ENCODE results near the gene ARID4B.

DNA sequence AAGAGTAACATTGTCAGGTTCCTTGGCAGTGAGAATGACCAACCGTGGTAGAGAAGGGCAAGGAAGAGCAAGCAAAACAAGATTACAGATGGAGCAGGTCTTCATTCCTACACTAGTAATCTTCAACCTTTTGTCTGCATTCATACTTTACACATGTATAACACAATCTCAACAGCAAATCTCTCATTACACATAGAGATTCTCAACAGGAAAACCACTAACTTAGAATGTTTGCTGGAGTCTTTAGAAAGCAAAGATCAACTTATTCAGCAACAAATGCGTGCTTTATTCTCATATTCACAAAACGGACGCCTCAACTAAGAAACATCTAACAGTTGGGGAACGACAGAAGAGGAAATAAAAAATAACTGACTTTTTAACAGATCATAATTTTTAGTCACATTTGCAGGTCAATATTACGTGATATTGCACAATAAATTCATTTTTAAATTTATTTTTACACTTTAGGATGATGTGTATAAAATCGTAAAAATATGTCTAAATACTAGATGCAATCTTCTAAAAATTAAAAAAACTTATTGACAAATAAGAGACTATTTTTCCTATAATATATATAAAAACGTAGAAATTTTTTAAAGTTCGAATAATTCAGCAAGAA, 82.9 kb downstream of the ARID4B start:
- TF ChIP-seq, protein P1, sequence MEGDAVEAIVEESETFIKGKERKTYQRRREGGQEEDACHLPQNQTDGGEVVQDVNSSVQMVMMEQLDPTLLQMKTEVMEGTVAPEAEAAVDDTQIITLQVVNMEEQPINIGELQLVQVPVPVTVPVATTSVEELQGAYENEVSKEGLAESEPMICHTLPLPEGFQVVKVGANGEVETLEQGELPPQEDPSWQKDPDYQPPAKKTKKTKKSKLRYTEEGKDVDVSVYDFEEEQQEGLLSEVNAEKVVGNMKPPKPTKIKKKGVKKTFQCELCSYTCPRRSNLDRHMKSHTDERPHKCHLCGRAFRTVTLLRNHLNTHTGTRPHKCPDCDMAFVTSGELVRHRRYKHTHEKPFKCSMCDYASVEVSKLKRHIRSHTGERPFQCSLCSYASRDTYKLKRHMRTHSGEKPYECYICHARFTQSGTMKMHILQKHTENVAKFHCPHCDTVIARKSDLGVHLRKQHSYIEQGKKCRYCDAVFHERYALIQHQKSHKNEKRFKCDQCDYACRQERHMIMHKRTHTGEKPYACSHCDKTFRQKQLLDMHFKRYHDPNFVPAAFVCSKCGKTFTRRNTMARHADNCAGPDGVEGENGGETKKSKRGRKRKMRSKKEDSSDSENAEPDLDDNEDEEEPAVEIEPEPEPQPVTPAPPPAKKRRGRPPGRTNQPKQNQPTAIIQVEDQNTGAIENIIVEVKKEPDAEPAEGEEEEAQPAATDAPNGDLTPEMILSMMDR (IDR thresholded peaks at IDR 0.05), result no peak
- TF ChIP-seq POLR2A (IDR thresholded peaks at IDR 0.05), result no peak

Measured in lower leg skin (tissue), 3 donors.